ENCODE measurements around the gene RIPOR2.
"Not testable (repeated sequence)": the region's sequence is repeated elsewhere in the genome, so short reads cannot be mapped to it uniquely, and the experiment has no call there.

The RIPOR2 gene

DNA sequence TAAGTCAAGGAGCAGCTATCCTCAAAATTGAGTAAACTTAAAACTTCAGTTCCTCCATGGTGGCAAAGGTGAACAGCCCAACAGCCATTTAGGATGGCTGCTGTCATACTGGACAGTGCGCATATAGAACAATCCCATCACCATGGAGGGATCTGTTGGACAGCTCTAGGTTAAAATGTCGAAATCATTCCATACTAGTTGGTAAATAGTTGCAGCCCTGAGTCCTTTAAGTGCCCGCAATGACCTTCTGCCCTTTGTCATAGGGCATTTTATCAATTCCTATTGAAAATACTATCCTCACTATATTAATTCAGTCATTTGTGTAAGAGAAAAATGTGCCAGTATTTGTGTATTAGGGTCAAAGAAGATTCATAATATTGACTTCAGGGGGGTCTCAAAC is 128.2 kb downstream of the RIPOR2 start:
- DNase-seq (ENCODE audit: low read depth in 2 of 2): no peak

DNA sequence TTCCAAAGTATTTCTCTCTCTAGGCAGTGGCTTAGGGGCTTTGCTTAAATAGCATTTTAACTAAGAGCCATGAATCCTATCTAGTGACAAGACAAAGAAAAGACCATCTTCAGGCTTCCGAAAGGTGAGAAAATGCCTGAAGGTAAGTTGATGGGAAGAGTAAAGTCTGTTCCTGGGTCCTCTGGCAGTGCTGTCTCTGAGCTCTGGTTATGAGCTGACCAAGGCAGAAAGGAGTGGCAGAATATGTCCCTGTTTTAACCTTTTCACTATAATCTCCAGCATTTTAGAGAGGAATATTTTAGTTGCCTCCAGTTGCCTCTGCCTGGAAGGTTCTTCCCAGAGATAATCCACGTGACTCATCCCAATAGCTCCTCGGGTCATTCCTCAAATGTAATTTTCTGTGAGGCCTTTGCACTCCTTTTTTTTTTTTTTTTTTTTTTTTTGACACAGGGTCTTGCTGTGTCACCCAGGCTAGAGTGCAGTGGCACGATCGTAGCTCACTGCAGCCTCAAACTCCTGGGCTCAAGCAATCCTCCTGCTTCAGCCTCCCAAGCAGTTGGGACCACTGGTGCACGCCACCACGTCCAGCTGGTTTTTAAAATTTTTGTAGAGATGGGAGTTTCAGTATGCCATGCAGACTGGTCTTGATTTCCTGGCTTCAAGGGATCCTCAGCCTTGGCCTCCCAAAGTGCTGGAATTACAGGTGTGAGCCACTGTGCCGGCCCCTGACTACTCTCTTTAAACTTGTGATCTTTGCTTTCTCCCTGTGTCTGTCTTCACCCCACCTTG is 133.3 kb downstream of the RIPOR2 start:
- DNase-seq (ENCODE audit: low read depth in 2 of 2): no peak

DNA sequence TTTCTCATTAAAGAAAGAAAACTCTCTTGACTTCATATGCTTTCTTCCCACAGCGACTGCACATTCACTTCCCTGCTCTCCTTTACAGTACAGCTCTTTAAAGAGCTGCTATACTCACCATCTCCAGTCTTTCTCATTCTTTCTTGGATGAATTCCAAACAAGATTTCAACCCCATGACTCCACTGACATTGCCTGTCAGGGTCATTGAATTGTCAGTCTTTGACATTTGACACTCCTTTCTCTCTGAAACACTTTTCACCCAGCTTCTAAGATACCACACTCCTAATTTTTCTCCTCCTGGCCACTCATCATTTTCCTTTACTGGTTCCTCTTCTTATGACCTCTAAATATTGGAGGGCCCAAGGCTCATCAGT is 136.2 kb downstream of the RIPOR2 start:
- DNase-seq (ENCODE audit: low read depth in 2 of 2): no peak

GRCh38 chr6:24798740-24799540 is 136.8 kb downstream of the RIPOR2 start, which contains the start of gene ARMH2:
Gene ARMH2, minus strand, starts transcription at chr6:24798917. Its CDS starts 60 bp downstream, at chr6:24798857.
- no peak for DNase-seq (ENCODE audit: low read depth in 2 of 2)

GRCh38 chr6:24797596-24798216 is 138.1 kb downstream of the RIPOR2 start:
- no peak for DNase-seq (ENCODE audit: low read depth in 2 of 2)

DNA sequence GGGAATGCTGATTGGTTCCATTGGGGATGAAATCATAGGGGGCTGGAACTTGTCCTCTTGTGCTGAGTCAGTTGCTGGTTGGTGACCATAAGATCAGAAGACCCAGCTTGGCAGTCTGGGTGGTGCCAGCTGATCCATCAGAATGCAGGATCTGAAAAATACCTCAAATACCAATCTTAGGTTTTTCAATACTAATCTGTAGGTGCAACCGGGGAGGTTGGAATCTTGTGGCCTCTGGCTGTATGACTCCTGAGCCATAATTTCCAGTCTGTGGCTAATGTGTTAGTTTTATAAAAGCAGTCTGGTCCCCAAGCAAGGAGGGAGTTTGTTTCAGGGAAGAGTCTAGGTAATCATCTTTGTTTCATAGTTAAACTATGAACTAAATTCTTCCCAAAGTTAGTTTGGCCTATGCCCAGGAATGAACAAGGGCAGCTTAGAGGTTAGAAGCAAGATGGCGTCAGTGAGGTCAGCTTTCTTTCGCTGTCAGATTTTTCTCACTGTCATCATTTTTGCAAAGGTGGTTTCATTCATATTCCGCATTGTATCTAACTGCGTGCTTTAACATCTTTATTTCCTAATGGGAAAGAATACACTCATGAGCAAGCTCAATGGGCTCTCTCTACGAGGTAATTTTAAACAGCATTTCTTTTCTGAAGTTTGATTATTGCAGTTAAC is 139.0 kb downstream of the RIPOR2 start:
- no peak for DNase-seq (ENCODE audit: low read depth in 2 of 2)

GRCh38 chr6:24795106-24795505 is 140.7 kb downstream of the RIPOR2 start:
- no peak for DNase-seq (ENCODE audit: low read depth in 2 of 2)

DNA sequence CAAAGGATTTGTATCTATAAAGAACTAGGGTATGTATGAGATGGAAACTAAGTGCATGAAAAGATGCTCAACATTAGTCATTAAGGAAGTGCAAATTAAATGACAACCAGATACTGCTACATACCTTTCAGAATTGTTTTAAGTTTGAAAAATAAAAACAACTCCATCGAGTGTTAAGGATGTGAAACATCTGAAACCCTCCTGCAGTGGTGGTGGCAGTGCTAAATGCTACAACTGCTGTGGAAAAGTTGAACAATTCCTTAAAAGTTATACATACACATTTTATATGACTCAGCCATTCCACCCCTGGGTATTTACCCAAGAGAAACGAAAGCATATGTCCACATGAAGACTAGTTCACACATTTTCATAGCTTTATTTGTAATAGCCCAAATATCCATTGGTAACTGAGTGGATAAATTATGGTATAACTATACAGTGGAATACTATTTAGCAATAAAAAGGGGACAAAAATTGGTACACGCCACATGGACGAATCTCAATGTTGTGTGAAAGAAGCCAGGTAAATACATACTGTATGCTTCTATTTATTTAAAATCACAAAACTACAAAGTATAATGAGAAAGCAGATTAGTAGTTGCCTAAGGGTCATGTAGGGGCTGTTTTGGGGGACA is 147.6 kb downstream of the RIPOR2 start:
- no peak for DNase-seq (ENCODE audit: low read depth in 2 of 2)

GRCh38 chr6:24780206-24780605 is 155.6 kb downstream of the RIPOR2 start:
- DNase-seq (ENCODE audit: low read depth in 2 of 2): no peak

DNA sequence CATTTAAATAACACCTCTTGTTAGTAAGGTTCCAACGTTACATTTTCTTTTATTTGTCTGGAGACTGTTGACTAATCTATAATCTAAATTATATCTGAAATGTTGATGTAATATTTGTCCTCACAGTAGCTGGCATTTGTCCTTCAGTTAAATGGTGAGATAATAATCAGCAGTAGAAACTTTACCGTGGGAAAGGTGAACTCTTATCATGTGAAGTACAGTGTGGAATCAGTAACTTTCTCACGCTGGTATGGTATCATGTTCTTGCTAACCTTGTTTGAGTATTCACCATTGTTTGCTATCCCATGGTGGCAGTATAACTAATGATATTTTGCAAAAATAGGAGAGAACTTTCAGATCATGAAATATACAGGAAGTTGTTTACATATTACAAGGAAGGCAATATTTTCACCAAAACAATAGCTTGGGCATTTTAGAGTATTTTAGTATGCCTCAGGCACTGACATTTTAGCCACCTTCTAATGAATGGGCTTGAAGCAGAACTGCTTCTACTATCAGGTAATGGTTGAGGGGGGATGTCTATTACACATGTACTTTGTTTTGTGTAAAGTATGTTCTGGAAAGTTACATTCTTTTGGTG is 156.2 kb downstream of the RIPOR2 start:
- no peak for DNase-seq (ENCODE audit: low read depth in 2 of 2)

DNA sequence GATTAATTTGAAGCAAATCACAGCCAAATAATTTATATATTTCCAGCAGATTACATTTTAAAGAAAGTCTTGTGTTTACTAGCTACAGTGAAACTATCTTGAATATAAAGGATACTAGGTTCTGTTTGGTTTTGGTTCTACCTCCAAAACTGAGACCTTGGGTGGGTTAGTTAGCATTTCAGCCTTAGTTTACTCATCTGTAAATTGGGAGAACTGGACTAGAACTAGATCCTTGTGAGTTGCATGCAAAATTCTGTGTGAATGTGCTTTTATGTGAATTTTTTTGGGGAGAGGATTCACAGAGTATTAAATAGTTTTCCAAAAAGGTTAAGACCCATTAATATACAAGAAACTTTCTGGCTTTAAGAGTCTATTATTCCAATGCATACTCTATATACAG is 156.9 kb downstream of the RIPOR2 start:
- DNase-seq (ENCODE audit: low read depth in 2 of 2): no peak

DNA sequence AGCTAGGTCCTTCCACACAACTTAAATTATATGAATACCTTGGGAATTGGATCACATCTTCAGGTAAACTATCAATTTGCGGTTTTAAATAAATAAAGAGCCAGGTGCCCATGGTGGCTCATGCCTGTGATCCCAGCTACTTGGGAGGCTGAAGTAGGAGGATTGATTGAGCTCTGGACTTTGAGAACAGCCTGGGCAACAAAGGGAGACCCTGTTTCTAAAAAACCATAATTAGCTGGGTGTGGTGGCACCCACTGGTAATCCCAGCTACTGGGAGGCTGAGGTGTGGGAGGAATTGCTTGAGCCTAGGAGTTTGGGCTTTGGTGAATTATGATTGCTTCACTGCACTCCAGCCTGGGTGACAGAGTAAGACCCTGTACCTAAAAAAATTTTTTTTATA is 157.6 kb downstream of the RIPOR2 start:
- no peak for DNase-seq (ENCODE audit: low read depth in 2 of 2)

DNA sequence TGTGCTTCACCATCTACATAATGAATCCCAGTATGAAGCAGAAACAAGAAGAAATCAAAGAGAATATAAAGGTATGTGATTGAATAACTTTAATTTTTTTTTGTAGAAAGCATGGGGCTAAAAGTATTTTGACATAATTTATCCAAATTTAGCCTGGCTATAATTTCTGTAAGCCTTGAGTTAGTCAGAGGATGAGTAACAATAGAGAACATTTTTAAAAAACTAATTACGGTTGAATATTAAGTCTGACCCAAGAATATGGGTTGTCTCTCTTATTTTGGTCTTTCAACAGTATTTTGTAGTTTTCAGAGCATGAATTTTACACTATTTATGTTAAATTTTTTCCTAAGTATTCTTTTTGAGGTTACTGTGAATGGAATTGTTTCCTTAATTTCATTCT is 158.5 kb downstream of the RIPOR2 start:
- no peak for DNase-seq (ENCODE audit: low read depth in 2 of 2)

GRCh38 chr6:24775520-24776058 is 160.2 kb downstream of the RIPOR2 start:
- DNase-seq (ENCODE audit: low read depth in 2 of 2): no peak

DNA sequence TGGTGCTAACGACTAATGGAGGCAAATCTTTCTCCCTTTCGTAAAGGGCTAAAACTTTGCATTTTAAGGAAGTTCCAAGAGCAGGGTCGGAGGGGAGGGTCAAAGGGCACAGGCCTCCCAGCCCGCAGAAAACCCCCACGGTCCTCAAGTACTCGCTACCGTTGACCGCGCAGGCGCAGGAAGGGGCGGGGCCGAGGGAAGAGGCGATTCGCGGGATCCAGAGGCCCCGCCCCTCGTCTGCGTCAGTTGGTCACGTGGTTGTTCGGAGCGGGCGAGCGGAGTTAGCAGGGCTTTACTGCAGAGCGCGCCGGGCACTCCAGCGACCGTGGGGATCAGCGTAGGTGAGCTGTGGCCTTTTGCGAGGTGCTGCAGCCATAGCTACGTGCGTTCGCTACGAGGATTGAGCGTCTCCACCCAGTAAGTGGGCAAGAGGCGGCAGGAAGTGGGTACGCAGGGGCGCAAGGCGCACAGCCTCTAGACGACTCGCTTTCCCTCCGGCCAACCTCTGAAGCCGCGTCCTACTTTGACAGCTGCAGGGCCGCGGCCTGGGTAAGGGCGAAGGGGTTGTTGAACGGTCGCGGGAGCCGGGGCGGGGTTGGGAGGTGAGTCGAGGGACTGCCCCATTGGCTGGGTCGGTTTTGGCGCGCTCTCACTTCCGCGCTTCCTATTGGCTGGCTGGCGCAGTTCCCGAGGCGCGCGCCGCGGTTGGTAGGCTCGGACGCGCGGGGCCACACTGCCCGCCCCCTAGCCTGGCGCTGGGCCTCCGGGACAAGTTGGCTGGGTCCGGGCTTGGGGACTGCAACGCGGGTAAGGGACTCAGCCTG is 160.9 kb downstream of the RIPOR2 start, which contains the start of gene GMNN:
Gene GMNN, plus strand, starts transcription at position 242 of the 824 bp plus-strand sequence. CDS start 2,310 bp downstream, outside the sequence.
- peak; percentile 96 to 98 for DNase-seq (ENCODE audit: low read depth in 2 of 2)

- no peak for DNase-seq (ENCODE audit: low read depth in 2 of 2)
Observed at GRCh38 chr6:24768361-24768760, 167.4 kb downstream of the RIPOR2 start.

- no peak for DNase-seq (ENCODE audit: low read depth in 2 of 2)
Observed at GRCh38 chr6:24766680-24767462, 168.9 kb downstream of the RIPOR2 start.

DNA sequence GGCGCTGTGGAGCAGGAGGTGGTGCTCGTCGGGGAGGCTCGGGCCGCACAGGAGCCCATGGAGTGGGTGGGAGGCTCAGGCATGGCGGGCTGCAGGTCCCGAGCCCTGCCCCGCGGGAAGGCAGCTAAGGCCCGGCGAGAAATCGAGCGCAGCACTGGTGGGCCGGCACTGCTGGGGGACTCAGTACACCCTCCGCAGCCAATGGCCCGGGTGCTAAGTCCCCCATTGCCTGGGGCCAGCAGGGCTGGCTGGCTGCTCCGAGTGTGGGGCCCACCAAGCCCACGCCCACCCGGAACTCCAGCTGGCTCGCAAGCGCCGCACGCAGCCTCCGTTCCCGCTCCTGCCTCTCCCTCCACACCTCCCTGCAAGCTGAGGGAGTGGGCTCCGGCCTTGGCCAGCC is 169.8 kb downstream of the RIPOR2 start:
- DNase-seq (ENCODE audit: low read depth in 2 of 2): not testable (repeated sequence)

Data from stimulated activated CD8-positive, alpha-beta memory T cell treated with anti-CD3 and anti-CD28 coated beads, Interleukin-2, amount 100 ng/mL, for 1 hour (primary cell).